ENCODE measurements around the gene RABGAP1L. TPM values are rescaled to one million over a fixed set of nuclear protein-coding genes. Genes with fewer than 3 reads are reported as not detected.

The RABGAP1L gene
- total RNA-seq, 6 experiments from 2014 or later = 11.7 to 23.1 (median 18.5) TPM

DNA sequence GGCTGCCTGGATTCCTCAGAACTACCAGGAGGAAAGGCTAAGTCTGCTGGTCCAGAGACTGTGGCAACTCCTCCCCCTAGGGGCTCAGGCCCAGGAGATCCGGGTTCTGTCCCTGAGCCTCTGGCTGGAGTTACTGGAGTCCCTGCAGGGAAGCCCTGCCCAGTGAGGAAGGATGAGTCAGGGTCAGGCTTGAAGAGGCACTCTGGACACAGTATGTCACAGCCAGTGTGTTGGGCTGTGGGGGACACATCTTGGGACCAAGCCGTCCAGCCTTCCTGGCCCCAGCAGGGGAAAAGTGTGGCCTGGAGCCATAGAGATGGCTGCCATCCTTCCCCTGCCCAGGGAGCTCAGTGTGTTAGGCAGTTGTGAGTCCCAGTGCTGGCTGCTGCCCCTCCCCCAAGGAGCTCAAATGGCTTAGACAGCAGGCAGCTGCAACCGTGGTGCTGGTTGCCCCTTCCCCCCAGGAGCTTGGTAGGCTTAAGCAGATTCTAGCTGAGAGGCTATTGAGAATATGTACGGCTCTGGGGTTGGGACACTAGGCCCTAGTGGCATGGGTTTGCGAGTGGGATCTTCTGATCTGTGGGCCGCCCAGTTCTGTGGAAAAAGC, 28.2 kb upstream of the RABGAP1L start:
- Histone ChIP-seq H3K9me3 (no peaks in the 10 kb centered on the region), H3K4me1 (no peaks in the 10 kb centered on the region), H3K4me3 (no peak overlapping the region), H3K27ac (no peak overlapping the region), H3K27me3 (no peaks in the 10 kb centered on the region), H3K36me3 (no peaks in the 10 kb centered on the region)
- TF ChIP-seq POLR2A (IDR thresholded peaks at IDR 0.05) = no peak
- TF ChIP-seq, protein P1, sequence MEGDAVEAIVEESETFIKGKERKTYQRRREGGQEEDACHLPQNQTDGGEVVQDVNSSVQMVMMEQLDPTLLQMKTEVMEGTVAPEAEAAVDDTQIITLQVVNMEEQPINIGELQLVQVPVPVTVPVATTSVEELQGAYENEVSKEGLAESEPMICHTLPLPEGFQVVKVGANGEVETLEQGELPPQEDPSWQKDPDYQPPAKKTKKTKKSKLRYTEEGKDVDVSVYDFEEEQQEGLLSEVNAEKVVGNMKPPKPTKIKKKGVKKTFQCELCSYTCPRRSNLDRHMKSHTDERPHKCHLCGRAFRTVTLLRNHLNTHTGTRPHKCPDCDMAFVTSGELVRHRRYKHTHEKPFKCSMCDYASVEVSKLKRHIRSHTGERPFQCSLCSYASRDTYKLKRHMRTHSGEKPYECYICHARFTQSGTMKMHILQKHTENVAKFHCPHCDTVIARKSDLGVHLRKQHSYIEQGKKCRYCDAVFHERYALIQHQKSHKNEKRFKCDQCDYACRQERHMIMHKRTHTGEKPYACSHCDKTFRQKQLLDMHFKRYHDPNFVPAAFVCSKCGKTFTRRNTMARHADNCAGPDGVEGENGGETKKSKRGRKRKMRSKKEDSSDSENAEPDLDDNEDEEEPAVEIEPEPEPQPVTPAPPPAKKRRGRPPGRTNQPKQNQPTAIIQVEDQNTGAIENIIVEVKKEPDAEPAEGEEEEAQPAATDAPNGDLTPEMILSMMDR (IDR thresholded peaks at IDR 0.05) = no peak
- DNase-seq (no peak), ATAC-seq (no peak)
- 0% methylated on average over 1 of the region's 6 CpGs for WGBS (ENCODE audit: insufficient coverage, low coverage, low lambda C conversion rate, missing lambda C conversion rate)
- intact Hi-C loops (cut with DNase I) = no loop called here

DNA sequence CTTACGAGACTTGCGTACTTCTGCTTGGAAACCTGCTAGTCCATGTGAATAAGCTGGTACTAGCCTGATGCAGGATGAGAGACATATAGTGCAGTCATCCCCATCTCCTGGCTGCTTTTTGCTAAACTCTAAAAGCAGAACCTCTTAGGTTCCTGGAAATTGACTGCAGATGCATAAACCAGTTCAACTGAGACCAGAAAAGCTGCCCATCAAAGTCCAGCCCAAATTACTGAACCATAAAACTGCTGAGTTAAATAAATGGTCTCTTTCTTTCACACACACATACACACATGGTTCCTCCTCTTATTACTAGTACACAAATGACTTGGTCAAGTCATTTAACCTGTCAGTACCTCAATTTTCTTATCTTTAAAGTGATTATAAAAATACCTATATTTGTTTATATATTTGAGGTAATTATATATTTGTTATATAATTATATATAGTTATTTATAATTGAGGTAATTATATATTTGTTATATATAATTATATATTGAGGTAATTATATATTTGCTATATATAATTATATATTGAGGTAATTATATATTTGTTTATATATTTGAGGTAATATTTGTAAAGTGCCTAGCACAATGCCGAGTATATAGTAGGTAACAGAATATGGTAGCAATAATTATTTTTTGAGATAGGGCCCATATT, 25.2 kb upstream of the RABGAP1L start:
- ATAC-seq (no peak), DNase-seq (no peak)
- Histone ChIP-seq H3K4me1 (no peaks in the 10 kb centered on the region), H3K27ac (no peak overlapping the region), H3K27me3 (no peaks in the 10 kb centered on the region), H3K36me3 (no peaks in the 10 kb centered on the region), H3K9me3 (no peaks in the 10 kb centered on the region), H3K4me3 (no peak overlapping the region)
- WGBS (ENCODE audit: insufficient coverage, low coverage, low lambda C conversion rate, missing lambda C conversion rate) = 94% methylated on average over 3 of the region's 3 CpGs
- TF ChIP-seq, protein P1 (IDR thresholded peaks at IDR 0.05) = no peak
- no peak for TF ChIP-seq POLR2A (IDR thresholded peaks at IDR 0.05)
- intact Hi-C loops (cut with DNase I) = no loop called here

DNA sequence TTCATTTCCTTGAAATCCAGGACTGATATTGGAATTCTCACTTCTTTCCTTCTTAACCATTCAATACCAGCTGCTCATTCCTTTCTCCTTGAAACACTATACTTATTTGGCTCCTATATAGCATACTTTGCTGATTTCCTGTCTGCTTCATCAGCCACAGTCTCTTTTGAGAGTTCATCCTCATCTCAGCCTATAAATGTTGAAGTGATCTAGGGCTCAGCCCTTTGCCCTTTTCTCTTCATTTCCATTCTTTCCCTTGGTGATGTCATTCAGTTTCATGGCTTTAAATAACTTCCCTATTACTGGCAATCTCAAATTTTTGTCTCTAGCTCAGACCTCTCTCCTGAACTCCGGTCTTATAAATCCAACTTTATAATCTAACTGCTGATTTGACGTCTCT, 24.1 kb upstream of the RABGAP1L start:
- WGBS (ENCODE audit: insufficient coverage, low coverage, low lambda C conversion rate, missing lambda C conversion rate) = 48% methylated on average over 2 of the region's 2 CpGs
- DNase-seq (no peak), ATAC-seq (no peak)
- Histone ChIP-seq H3K27ac (no peak overlapping the region), H3K4me3 (no peak overlapping the region), H3K9me3 (no peaks in the 10 kb centered on the region), H3K36me3 (no peaks in the 10 kb centered on the region), H3K27me3 (no peaks in the 10 kb centered on the region), H3K4me1 (no peaks in the 10 kb centered on the region)
- intact Hi-C loops (cut with DNase I) = no loop called here
- TF ChIP-seq, protein P1 (IDR thresholded peaks at IDR 0.05) = no peak
- no peak for TF ChIP-seq POLR2A (IDR thresholded peaks at IDR 0.05)

DNA sequence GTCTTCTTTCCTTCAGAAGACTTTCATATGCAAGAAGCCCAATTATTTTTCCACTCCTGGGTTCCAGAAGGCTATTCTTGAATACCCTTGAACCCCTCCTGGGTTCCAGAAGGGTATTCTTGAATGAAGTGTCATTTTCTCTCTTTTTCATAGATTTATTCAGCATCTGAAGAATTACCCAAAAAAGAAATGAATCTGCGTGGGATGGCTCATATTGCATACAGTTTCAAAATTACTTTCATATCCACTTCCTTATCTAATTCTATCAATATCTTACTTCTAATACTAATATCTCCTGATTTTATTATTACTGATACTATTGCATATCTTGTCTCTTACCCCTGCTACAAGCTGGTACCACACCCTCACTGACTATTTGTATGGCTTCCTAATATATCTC, 22.6 kb upstream of the RABGAP1L start:
- H3K4me3 ChIP-seq = no peak overlapping the region
- intact Hi-C loops (cut with DNase I) = no loop called here
- no peaks in the 10 kb centered on the region for H3K36me3 ChIP-seq
- DNase-seq (no peak), ATAC-seq (no peak)
- H3K27ac ChIP-seq = no peak overlapping the region
- 85% methylated on average over 1 of the region's 1 CpG for WGBS (ENCODE audit: insufficient coverage, low coverage, low lambda C conversion rate, missing lambda C conversion rate)
- H3K27me3 ChIP-seq = no peaks in the 10 kb centered on the region
- no peaks in the 10 kb centered on the region for H3K4me1 ChIP-seq
- no peaks in the 10 kb centered on the region for H3K9me3 ChIP-seq
- no peak for TF ChIP-seq POLR2A (IDR thresholded peaks at IDR 0.05)
- TF ChIP-seq, protein P1 (IDR thresholded peaks at IDR 0.05) = no peak

Data from right lobe of liver (tissue), 6 donors.